Measurements from ENCODE around the gene AMH. TPM values are rescaled to one million over a fixed set of nuclear protein-coding genes. Genes with fewer than 3 reads are reported as not detected.

Gene AMH
- total RNA-seq, 2 experiments from 2014 or later: 2.6 to 4.0 TPM

DNA sequence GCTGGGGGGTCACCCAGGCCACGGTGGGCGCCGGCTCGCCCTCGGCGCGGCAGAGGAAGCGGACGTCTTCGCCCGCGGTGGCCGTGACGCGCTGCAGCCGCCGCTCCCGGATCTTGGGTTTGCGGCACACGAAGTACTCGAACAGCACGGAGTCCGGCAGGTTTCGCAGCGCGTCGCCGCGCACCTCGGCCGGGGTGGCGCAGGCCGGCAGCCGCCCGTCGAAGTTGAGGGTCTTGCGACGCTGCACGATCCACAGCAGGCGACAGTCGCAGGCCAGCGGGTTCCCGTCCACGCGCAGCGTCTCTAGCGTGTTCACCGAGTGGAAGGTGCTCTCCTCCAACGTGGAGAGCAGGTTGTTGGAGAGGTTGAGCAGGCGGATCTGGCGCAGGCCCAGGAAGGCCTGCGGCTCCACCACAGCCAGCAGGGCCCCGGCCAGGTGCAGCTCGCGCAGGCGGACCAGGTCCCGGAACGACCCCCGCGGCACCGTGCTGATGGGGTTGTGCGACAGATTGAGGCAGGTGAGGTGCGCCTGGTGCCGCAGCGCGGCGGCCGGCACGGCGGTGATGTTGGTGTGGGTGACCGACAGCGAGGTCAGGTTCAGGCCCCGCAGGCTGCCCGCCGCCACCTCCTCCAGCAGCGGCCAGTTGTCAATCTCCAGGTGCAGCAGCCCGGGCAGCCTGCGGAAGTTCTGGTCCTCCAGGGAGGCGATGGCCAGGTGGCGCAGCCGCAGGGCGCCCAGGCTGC is 41.5 kb downstream of the AMH start:
- CTCF ChIA-PET: interaction anchor here (0.6 to 1.0 kb wide), 2 partner anchors 39 to 135 kb away, joined by 3 to 4 read pairs; no protein-coding TSS in a partner anchor

DNA sequence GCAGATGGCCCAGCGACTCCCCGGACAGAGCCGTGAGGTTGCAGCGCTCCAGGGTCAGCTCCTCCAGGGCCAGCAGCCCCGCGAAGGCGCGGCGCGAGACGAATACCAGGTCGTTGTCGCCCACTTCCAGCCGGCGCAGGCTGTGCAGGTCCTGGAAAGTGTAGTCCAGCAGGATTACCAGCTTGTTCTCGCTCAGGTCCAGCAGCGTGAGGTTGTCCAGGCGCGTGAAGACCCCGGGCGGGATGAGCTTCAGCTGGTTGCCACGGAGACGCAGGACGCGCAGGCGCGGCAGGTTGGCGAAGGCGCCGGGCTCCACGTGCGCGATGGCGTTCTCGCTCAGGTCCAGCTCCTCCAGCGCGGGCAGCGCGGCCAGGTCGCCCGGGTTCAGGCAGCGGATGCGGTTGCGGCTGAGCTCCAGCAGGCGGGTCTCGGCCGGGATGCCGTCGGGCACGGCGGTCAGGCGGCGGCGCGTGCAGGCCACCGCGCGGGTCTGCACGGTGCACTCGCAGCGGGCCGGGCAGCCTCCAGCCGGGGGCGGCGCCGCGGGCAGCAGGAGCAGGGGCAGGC is 42.1 kb downstream of the AMH start:
- intact Hi-C loops (cut with micrococcal nuclease): no loop called here
- Mint-ChIP-seq H3K4me1 (ENCODE audit: low read depth) (peaks cover 27% of the 10 kb centered on the region), H3K4me3 (no peak overlapping the region), H3K9me3 (no peaks in the 10 kb centered on the region), H3K27me3 (ENCODE audit: low read depth) (peaks cover 5% of the 10 kb centered on the region), H3K36me3 (ENCODE audit: low read depth) (peaks cover 2% of the 10 kb centered on the region), H3K27ac (no peak overlapping the region)
- CTCF ChIA-PET: interaction anchor here (0.6 to 1.0 kb wide), 2 partner anchors 39 to 136 kb away, joined by 3 to 4 read pairs; no protein-coding TSS in a partner anchor
- no peak for DNase-seq

More for the DNA sequence above, 41.5 kb downstream of the AMH start:
- H3K4me1 Mint-ChIP-seq (ENCODE audit: low read depth): peaks cover 27% of the 10 kb centered on the region
- H3K27me3 Mint-ChIP-seq (ENCODE audit: low read depth): peaks cover 5% of the 10 kb centered on the region
- H3K9me3 Mint-ChIP-seq: no peaks in the 10 kb centered on the region
- intact Hi-C loops (cut with micrococcal nuclease): no loop called here
- peak overlapping the region; percentile 62 for H3K4me3 Mint-ChIP-seq
- H3K36me3 Mint-ChIP-seq (ENCODE audit: low read depth): peaks cover 2% of the 10 kb centered on the region
- no peak for DNase-seq
- no peak overlapping the region for H3K27ac Mint-ChIP-seq

DNA sequence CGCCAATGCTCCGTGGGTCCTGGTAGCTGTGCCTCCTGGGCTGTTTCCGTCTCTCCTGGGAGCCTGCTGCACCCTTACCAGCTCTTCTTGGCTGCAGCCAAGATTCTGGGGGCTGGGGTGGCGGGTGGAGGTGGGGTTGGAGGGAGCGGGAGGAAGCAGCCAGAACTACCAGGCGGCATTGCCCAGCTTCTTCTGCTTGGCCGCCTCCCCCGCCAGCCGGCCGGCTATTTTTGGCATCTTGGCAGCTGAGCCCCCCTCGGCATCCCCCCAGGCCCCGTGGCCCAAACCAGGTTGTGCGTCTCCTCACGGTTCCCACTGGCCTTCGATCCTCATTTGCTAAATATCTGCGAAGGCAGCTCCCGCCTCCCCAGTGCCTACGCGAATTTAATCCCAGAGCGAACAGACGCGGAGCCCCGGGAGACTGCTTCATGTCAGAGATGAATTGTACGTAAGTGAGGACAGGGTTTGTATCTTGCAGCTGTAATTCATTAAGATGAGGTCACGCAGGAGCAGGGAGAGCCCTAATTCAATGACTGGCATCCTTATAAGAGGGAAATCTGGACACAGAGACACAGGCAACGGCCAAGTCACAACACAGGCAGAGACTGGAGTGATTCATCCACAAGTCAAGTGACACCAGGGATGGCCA is 45.7 kb downstream of the AMH start:
- Mint-ChIP-seq H3K36me3 (ENCODE audit: low read depth) (peaks cover 2% of the 10 kb centered on the region), H3K27me3 (ENCODE audit: low read depth) (peaks cover 2% of the 10 kb centered on the region), H3K4me1 (ENCODE audit: low read depth) (peaks cover 12% of the 10 kb centered on the region), H3K9me3 (no peaks in the 10 kb centered on the region), H3K4me3 (no peak overlapping the region), H3K27ac (no peak overlapping the region)
- CTCF ChIA-PET: no interaction called here
- DNase-seq: no peak
- intact Hi-C loops (cut with micrococcal nuclease): no loop called here

DNA sequence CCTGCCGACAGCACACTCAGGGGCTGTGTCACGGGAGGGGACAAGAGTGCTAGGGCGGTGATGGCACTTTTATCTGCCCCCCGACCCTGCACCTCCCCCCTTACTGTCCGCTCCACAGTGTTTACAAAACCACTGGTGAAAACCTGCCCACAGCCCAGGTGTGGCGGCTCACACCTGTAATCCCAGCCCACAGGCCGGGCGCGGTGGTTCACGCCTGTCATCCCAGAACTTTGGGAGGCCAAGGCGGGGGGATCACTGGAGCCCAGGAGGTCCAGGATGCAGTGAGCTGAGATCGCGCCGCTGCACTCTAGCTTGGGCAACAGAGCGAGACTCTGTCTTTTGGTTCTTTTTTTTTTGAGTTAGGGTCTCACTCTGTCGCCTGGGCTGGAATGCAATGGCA is 47.0 kb downstream of the AMH start:
- intact Hi-C loops (cut with micrococcal nuclease): no loop called here
- Mint-ChIP-seq H3K4me1 (ENCODE audit: low read depth) (peaks cover 5% of the 10 kb centered on the region), H3K36me3 (ENCODE audit: low read depth) (peaks cover 1% of the 10 kb centered on the region), H3K27ac (no peak overlapping the region), H3K27me3 (ENCODE audit: low read depth) (no peaks in the 10 kb centered on the region), H3K9me3 (no peaks in the 10 kb centered on the region), H3K4me3 (no peak overlapping the region)
- CTCF ChIA-PET: no interaction called here
- DNase-seq: no peak

DNA sequence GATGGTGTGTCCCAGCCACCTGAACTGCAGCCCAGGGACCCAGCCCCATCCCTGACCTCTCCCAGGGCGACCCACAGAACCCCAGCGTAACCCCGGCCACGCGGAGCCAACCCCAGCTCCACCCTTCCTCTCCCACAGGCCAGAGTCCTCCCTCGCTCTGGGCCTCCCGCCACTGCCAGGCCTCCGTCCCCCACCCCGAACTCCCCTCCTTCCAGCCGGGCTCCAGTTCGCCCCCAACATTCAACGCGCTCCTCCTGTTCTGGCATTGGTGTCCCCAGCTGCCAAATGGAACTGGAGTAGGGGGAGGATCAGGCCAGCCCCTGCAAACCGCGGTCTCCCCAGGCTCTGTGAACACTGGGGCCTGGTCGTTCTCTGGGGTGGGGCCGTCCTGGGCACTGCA is 51.4 kb downstream of the AMH start:
- Mint-ChIP-seq H3K36me3 (ENCODE audit: low read depth) (no peaks in the 10 kb centered on the region), H3K4me1 (ENCODE audit: low read depth) (peaks cover 11% of the 10 kb centered on the region), H3K27me3 (ENCODE audit: low read depth) (peaks cover 23% of the 10 kb centered on the region), H3K9me3 (no peaks in the 10 kb centered on the region), H3K27ac (no peak overlapping the region), H3K4me3 (no peak overlapping the region)
- no peak for DNase-seq
- intact Hi-C loops (cut with micrococcal nuclease): no loop called here
- CTCF ChIA-PET: no interaction called here

Small RNA genes lying within 50 kb of the gene (microRNA-seq; reads per million reads assigned to microRNA genes)
- gene MIR1227 (ENCODE audit: borderline microRNAs expressed, borderline replicate concordance): 9.9 reads per million, percentile 22 among the genes with 10 or more reads in this experiment
- gene MIR4321 (ENCODE audit: borderline microRNAs expressed, borderline replicate concordance): not detected

Other genes starting within 250 kb of the AMH start
- gene BTBD2, start 233.6 kb upstream of the AMH start, total RNA-seq: 10 to 100 TPM; 37.0 to 49.0 TPM
- 100 to 1,000 TPM; 155 to 157 TPM for gene MKNK2, start 198.1 kb upstream of the AMH start, total RNA-seq
- gene MOB3A, start 153.0 kb upstream of the AMH start, total RNA-seq: 10 to 100 TPM; 43.7 to 44.1 TPM
- 10 to 100 TPM; 13.1 to 14.2 TPM for gene IZUMO4, start 152.4 kb upstream of the AMH start, total RNA-seq
- gene AP3D1, start 97.8 kb upstream of the AMH start, total RNA-seq: 10 to 100 TPM; 60.5 to 64.2 TPM
- 10 to 100 TPM; 48.7 to 55.0 TPM for gene DOT1L, start 85.4 kb upstream of the AMH start, total RNA-seq
- 10 to 100 TPM; 56.9 to 60.6 TPM for gene PLEKHJ1, start 13.0 kb upstream of the AMH start, total RNA-seq
- 100 to 1,000 TPM; 154 to 158 TPM for gene SF3A2, start 12.5 kb upstream of the AMH start, total RNA-seq
- gene JSRP1, start 7.1 kb downstream of the AMH start, total RNA-seq: under 1 TPM; 0.55 to 0.81 TPM
- gene PEAK3, start 32.9 kb downstream of the AMH start, total RNA-seq: not detected
- gene LINGO3, start 58.8 kb downstream of the AMH start, total RNA-seq: not detected
- 100 to 1,000 TPM; 162 to 164 TPM for gene LSM7, start 79.3 kb downstream of the AMH start, total RNA-seq
- gene SPPL2B, start 79.4 kb downstream of the AMH start, total RNA-seq: 10 to 100 TPM; 56.8 to 59.6 TPM
- gene TMPRSS9, start 110.9 kb downstream of the AMH start, total RNA-seq: not detected
- 10 to 100 TPM; 67.3 to 70.8 TPM for gene TIMM13, start 178.3 kb downstream of the AMH start, total RNA-seq
- 100 to 1,000 TPM in 1 of 2 experiments, 10 to 100 TPM in 1; 97.7 to 101 TPM for gene LMNB2, start 207.6 kb downstream of the AMH start, total RNA-seq
- 100 to 1,000 TPM; 107 to 112 TPM for gene GADD45B, start 226.8 kb downstream of the AMH start, total RNA-seq